Adrenal gland (tissue), 5 donors: ENCODE data around the gene MARCHF2.

ENCODE experiments used
- CTCF ChIP-seq, 6 experiments: fragments of 450-650 bp in 4 of 6; fragments of 200-600 bp in 2 of 6; sonication (generic) in 1 of 6; IDR thresholded peaks; 1 replicate in 5 of 6; 2 replicates in 1 of 6; pipeline versions ENCODE4 v1.5.1 to v1.8.0; 2016 to 2021; ENCODE audit warnings: antibody characterized with exemption in 6 of 6, mild to moderate bottlenecking in 2 of 6, moderate library complexity in 1 of 6
- POLR2A ChIP-seq, 2 donors: fragments of 450-650 bp; IDR thresholded peaks; one replicate each; pipeline ENCODE4 v1.6.1; 2017; ENCODE audit warnings: antibody characterized with exemption in 2 of 2, mild to moderate bottlenecking in 2 of 2, moderate library complexity in 1 of 2
- donor health status: DM: no; HTN: no; CAD: no.

GRCh38 chr19:8468761-8469373 lies 55.8 kb downstream of the MARCHF2 start:
- TF ChIP-seq POLR2A (IDR thresholded peaks at IDR 0.05): no peak
- no peak for TF ChIP-seq CTCF (IDR thresholded peaks at IDR 0.05)
